ENCODE results near the gene EDNRB.

- no peak for TF ChIP-seq NR2C2 (CRISPR knock-in tag; IDR thresholded peaks at IDR 0.05)
- TF ChIP-seq, protein P1, sequence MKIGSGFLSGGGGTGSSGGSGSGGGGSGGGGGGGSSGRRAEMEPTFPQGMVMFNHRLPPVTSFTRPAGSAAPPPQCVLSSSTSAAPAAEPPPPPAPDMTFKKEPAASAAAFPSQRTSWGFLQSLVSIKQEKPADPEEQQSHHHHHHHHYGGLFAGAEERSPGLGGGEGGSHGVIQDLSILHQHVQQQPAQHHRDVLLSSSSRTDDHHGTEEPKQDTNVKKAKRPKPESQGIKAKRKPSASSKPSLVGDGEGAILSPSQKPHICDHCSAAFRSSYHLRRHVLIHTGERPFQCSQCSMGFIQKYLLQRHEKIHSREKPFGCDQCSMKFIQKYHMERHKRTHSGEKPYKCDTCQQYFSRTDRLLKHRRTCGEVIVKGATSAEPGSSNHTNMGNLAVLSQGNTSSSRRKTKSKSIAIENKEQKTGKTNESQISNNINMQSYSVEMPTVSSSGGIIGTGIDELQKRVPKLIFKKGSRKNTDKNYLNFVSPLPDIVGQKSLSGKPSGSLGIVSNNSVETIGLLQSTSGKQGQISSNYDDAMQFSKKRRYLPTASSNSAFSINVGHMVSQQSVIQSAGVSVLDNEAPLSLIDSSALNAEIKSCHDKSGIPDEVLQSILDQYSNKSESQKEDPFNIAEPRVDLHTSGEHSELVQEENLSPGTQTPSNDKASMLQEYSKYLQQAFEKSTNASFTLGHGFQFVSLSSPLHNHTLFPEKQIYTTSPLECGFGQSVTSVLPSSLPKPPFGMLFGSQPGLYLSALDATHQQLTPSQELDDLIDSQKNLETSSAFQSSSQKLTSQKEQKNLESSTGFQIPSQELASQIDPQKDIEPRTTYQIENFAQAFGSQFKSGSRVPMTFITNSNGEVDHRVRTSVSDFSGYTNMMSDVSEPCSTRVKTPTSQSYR (CRISPR knock-in tag; IDR thresholded peaks at IDR 0.05), result no peak
- no peak for TF ChIP-seq CTCF (IDR thresholded peaks at IDR 0.05)
- no peak for TF ChIP-seq ZNF263 (CRISPR knock-in tag; IDR thresholded peaks at IDR 0.05; ENCODE audit: low read depth)
- TF ChIP-seq GABPB1 (CRISPR knock-in tag; IDR thresholded peaks at IDR 0.05), result no peak
- TF ChIP-seq MAX (CRISPR knock-in tag; IDR thresholded peaks at IDR 0.05), result no peak
- no peak for TF ChIP-seq TEAD4 (CRISPR knock-in tag; IDR thresholded peaks at IDR 0.05)
- TF ChIP-seq ESRRA (CRISPR knock-in tag; IDR thresholded peaks at IDR 0.05; ENCODE audit: borderline replicate concordance), result no peak
- no peak for TF ChIP-seq STAT6 (CRISPR knock-in tag; conservative IDR thresholded peaks at IDR 0.05; ENCODE audit: low read depth)
- no peak for TF ChIP-seq ZBTB21 (CRISPR knock-in tag; IDR thresholded peaks at IDR 0.05; ENCODE audit: borderline replicate concordance)
- no peak for TF ChIP-seq USF1 (CRISPR knock-in tag; IDR thresholded peaks at IDR 0.05)
- no peak for TF ChIP-seq NR1H2 (CRISPR knock-in tag; IDR thresholded peaks at IDR 0.05)
- TF ChIP-seq IRF1 (CRISPR knock-in tag; IDR thresholded peaks at IDR 0.05), result no peak
- TF ChIP-seq ELF4 (CRISPR knock-in tag; IDR thresholded peaks at IDR 0.05; ENCODE audit: low read depth), result no peak
Observed at GRCh38 chr13:77898097-77898496, 20.5 kb downstream of the EDNRB start.

Data from WTC11 (cell line).